Astrocyte (in vitro differentiated cells and primary cell): ENCODE results near the gene HSPH1. TPM values are rescaled to one million over a fixed set of nuclear protein-coding genes. Genes with fewer than 3 reads are reported as not detected.
A peak's percentile ranks its signal among the peaks of the same experiment; 100 is the strongest.

Source experiments
- DNase-seq: peaks from one replicate; pipeline ENCODE4 v3.0.0-alpha.2; 2010; ENCODE audit warnings: low read depth
- FAIRE-seq: peaks from 2 replicates; lab custom pipeline; 2011; peaks lifted over from hg19 to GRCh38; lab: Jason Lieb, UNC
- H2AFZ ChIP-seq: 2 replicates; pipeline ENCODE4 v1.6.0; 2012; ENCODE audit warnings: low read depth, low read length, inconsistent platforms
- H3K27ac ChIP-seq: 2 replicates; pipeline ENCODE4 v1.5.1; 2011; ENCODE audit warnings: low read depth, low read length, inconsistent platforms
- H3K27me3 ChIP-seq: 2 replicates; pipeline ENCODE4 v1.6.0; 2011; ENCODE audit warnings: low read length, inconsistent platforms; ENCODE audit not compliant: insufficient read depth
- H3K36me3 ChIP-seq: 2 replicates; pipeline ENCODE4 v1.5.1; 2011; ENCODE audit warnings: low read length, inconsistent platforms; ENCODE audit not compliant: insufficient read depth
- H3K4me1 ChIP-seq: 2 replicates; pipeline ENCODE4 v1.5.1; 2011; ENCODE audit warnings: low read length, inconsistent platforms; ENCODE audit not compliant: insufficient read depth
- H3K4me2 ChIP-seq: 2 replicates; pipeline ENCODE4 v1.6.0; 2012; ENCODE audit warnings: low read length, inconsistent platforms
- H3K4me3 ChIP-seq: 2 replicates; pipeline ENCODE4 v1.5.1; 2011; ENCODE audit warnings: low read depth, mild to moderate bottlenecking, low read length, inconsistent platforms; ENCODE audit not compliant: insufficient read depth
- H3K79me2 ChIP-seq: 2 replicates; pipeline ENCODE4 v1.6.0; 2012; ENCODE audit warnings: mild to moderate bottlenecking, low read length, inconsistent platforms; ENCODE audit not compliant: insufficient read depth
- H3K9ac ChIP-seq: 2 replicates; pipeline ENCODE4 v1.6.0; 2012; ENCODE audit warnings: mild to moderate bottlenecking, low read length, inconsistent platforms
- H3K9me3 ChIP-seq: 2 replicates; pipeline ENCODE4 v1.5.1; 2012; ENCODE audit warnings: low read depth, mild to moderate bottlenecking, low read length, inconsistent platforms; ENCODE audit not compliant: insufficient read depth
- H4K20me1 ChIP-seq: 2 replicates; pipeline ENCODE4 v1.6.0; 2012; ENCODE audit warnings: low read length, inconsistent platforms; ENCODE audit not compliant: insufficient read depth
- H3K27ac Mint-ChIP-seq: one replicate; pipeline ENCODE4 v1.8.0; 2021; ENCODE audit warnings: mild to moderate bottlenecking, mixed read lengths; ENCODE audit not compliant: unreplicated experiment
- H3K27me3 Mint-ChIP-seq: one replicate; pipeline ENCODE4 v1.8.0; 2021; ENCODE audit warnings: low read depth, mixed read lengths; ENCODE audit not compliant: unreplicated experiment
- H3K36me3 Mint-ChIP-seq: one replicate; pipeline ENCODE4 v1.8.0; 2021; ENCODE audit warnings: low read depth, mixed read lengths; ENCODE audit not compliant: unreplicated experiment
- H3K4me1 Mint-ChIP-seq: one replicate; pipeline ENCODE4 v1.8.0; 2021; ENCODE audit warnings: low read depth, mixed read lengths; ENCODE audit not compliant: unreplicated experiment
- H3K4me3 Mint-ChIP-seq: one replicate; pipeline ENCODE4 v1.8.0; 2021; ENCODE audit warnings: mild to moderate bottlenecking, moderate library complexity, mixed read lengths; ENCODE audit not compliant: unreplicated experiment
- H3K9me3 Mint-ChIP-seq: one replicate; pipeline ENCODE4 v1.8.0; 2021; ENCODE audit warnings: mild to moderate bottlenecking, mixed read lengths; ENCODE audit not compliant: unreplicated experiment
- EZH2 ChIP-seq: IDR thresholded peaks from 2 replicates; pipeline ENCODE4 v1.6.1; 2012; ENCODE audit warnings: mild to moderate bottlenecking, low read length, inconsistent platforms; ENCODE audit not compliant: insufficient read depth
- total RNA-seq: library from RNA; stranded (reverse); gene quantifications from 2 replicates; pipeline ENCODE4 v1.2.1, GENCODE V29; 2021
- TF ChIP-seq, protein P1 (sequence below): IDR thresholded peaks from 2 replicates; pipeline ENCODE4 v1.5.1; 2011; ENCODE audit warnings: low read depth, mild to moderate bottlenecking, inconsistent platforms, low read length, moderate library complexity; ENCODE audit not compliant: insufficient read depth

The HSPH1 gene
- total RNA-seq, 1 donor from 2014 or later: 145 TPM

DNA sequence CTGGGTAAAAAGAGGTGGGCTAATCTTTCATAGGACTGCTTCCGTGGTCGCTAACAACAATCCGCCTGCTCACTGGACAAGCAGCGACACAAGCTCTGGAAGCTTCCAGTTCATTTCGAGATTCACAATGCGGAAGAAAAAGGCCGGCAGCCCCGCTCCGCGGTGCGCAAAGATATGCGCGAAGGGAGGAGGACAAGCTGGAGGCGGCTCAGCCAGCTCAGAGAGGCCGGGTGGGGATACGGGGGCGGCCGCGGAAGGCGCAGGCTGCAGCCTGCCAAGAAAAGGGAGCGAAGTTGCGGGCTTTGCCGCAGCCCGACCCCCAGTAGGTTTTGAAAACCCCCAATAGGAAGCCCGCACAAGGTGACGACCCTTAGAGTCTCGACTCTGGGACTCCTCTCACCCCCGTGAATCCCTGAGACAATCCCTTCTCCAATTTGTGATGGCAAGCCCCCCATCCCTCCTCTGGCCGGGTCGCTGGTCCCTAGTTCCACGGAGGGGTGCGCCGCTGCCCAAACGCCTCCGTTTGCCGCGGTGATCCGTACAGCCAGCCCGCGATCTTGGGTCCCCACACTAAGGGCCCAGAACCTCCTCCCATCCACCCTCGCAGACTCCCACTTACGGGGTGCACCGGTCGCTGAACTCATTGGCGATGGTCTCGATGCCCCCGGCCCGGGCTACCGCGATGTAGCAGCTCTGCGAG, 697 bp downstream of the HSPH1 start:
- Histone ChIP-seq H3K4me2 (peak overlapping the region; percentile 88), H3K27me3 (no peaks in the 10 kb centered on the region), H3K9ac (peak overlapping the region; percentile 94), H3K9me3 (no peaks in the 10 kb centered on the region), H3K4me1 (peaks cover 5% of the 10 kb centered on the region), H2AFZ (peak overlapping the region; percentile 94), H3K4me3 (peak overlapping the region; percentile 91), H3K27ac (peak overlapping the region; percentile 86), H4K20me1 (peaks cover 19% of the 10 kb centered on the region), H3K79me2 (peaks cover 55% of the 10 kb centered on the region), H3K36me3 (peaks cover 3% of the 10 kb centered on the region)
- Mint-ChIP-seq H3K27me3 (no peaks in the 10 kb centered on the region), H3K9me3 (no peaks in the 10 kb centered on the region), H3K36me3 (no peaks in the 10 kb centered on the region), H3K4me1 (peaks cover 14% of the 10 kb centered on the region), H3K27ac (peak overlapping the region; percentile 87), H3K4me3 (peak overlapping the region; percentile 92)
- TF ChIP-seq, protein P1, sequence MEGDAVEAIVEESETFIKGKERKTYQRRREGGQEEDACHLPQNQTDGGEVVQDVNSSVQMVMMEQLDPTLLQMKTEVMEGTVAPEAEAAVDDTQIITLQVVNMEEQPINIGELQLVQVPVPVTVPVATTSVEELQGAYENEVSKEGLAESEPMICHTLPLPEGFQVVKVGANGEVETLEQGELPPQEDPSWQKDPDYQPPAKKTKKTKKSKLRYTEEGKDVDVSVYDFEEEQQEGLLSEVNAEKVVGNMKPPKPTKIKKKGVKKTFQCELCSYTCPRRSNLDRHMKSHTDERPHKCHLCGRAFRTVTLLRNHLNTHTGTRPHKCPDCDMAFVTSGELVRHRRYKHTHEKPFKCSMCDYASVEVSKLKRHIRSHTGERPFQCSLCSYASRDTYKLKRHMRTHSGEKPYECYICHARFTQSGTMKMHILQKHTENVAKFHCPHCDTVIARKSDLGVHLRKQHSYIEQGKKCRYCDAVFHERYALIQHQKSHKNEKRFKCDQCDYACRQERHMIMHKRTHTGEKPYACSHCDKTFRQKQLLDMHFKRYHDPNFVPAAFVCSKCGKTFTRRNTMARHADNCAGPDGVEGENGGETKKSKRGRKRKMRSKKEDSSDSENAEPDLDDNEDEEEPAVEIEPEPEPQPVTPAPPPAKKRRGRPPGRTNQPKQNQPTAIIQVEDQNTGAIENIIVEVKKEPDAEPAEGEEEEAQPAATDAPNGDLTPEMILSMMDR: no peak
- TF ChIP-seq EZH2: no peak
- no peak for FAIRE-seq
- DNase-seq: peak; percentile 74

DNA sequence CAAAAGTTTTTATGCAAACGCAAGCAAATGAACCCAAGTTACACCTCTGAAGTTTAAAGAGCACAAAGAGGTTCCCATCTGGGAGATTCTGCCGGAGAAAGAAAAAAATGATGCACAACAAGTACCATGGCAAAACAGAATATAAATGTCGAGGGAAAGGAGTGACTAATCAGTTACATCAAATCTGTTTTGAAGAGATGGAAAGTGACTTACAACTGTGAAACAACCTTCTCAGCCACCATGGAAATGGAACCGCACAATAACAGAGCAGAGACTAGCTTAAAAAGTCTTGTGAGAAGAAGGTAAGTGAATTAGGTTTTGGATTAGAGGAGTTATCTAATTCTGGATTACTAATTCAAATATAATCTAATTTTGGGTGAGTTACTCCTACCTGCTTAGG, 2.4 kb downstream of the HSPH1 start:
- no peaks in the 10 kb centered on the region for H3K9me3 ChIP-seq

More for the DNA sequence above, 2.4 kb downstream of the HSPH1 start:
- Histone ChIP-seq H3K27me3 (no peaks in the 10 kb centered on the region), H4K20me1 (peaks cover 23% of the 10 kb centered on the region), H3K79me2 (peaks cover 62% of the 10 kb centered on the region), H2AFZ (no peak overlapping the region), H3K4me2 (peak overlapping the region; percentile 88), H3K4me3 (peak overlapping the region; percentile 91), H3K4me1 (peaks cover 5% of the 10 kb centered on the region), H3K36me3 (peaks cover 13% of the 10 kb centered on the region), H3K9ac (peak overlapping the region; percentile 94), H3K27ac (no peak overlapping the region)
- no peaks in the 10 kb centered on the region for H3K9me3 Mint-ChIP-seq
- H3K36me3 Mint-ChIP-seq: peaks cover 2% of the 10 kb centered on the region
- TF ChIP-seq EZH2: no peak
- TF ChIP-seq, protein P1: no peak
- FAIRE-seq: no peak
- no peak overlapping the region for H3K27ac Mint-ChIP-seq
- peak overlapping the region; percentile 92 for H3K4me3 Mint-ChIP-seq
- peaks cover 14% of the 10 kb centered on the region for H3K4me1 Mint-ChIP-seq
- no peaks in the 10 kb centered on the region for H3K27me3 Mint-ChIP-seq
- DNase-seq: no peak
